ENCODE data around the gene ABCC2. TPM values are rescaled to one million over a fixed set of nuclear protein-coding genes. Genes with fewer than 3 reads are reported as not detected.

The ABCC2 gene
- total RNA-seq, 4 donors from 2014 or later: 1.3 to 4.2 (median 2.2) TPM

- no peak for TF ChIP-seq CTCF (IDR thresholded peaks at IDR 0.05; ENCODE audit: low read depth)
These were observed 63.5 kb downstream of the ABCC2 start for GRCh38 chr10:99845837-99846382.

- no peak for TF ChIP-seq CTCF (IDR thresholded peaks at IDR 0.05; ENCODE audit: low read depth)
These were observed 66.6 kb downstream of the ABCC2 start for GRCh38 chr10:99849057-99849456.

- no peak for TF ChIP-seq CTCF (IDR thresholded peaks at IDR 0.05; ENCODE audit: low read depth)
These were observed 67.1 kb downstream of the ABCC2 start for GRCh38 chr10:99849536-99849935.

- no peak for TF ChIP-seq CTCF (IDR thresholded peaks at IDR 0.05; ENCODE audit: low read depth)
These were observed 67.8 kb downstream of the ABCC2 start for GRCh38 chr10:99850021-99850766.

- TF ChIP-seq CTCF (IDR thresholded peaks at IDR 0.05; ENCODE audit: low read depth): no peak
These were observed 68.4 kb downstream of the ABCC2 start for GRCh38 chr10:99850767-99851340.

- TF ChIP-seq CTCF (IDR thresholded peaks at IDR 0.05; ENCODE audit: low read depth): no peak
These were observed 69.4 kb downstream of the ABCC2 start for GRCh38 chr10:99851825-99852224.

GRCh38 chr10:99852481-99853213 lies 70.2 kb downstream of the ABCC2 start:
- TF ChIP-seq CTCF (IDR thresholded peaks at IDR 0.05; ENCODE audit: low read depth): no peak

Measured in subcutaneous adipose tissue (tissue), 4 donors.